Esophagus squamous epithelium (tissue), 5 donors: ENCODE data around the gene OXCT1. TPM values are rescaled to one million over a fixed set of nuclear protein-coding genes. Genes with fewer than 3 reads are reported as not detected.
"Not testable (repeated sequence)": the region's sequence is repeated elsewhere in the genome, so short reads cannot be mapped to it uniquely, and the experiment has no call there.

Source experiments
- DNase-seq: peaks from one replicate; lab custom pipeline; 2025; lab: John Stamatoyannopoulos, UW
- H3K27ac ChIP-seq, 4 donors: fragments of 200-600 bp; sonication (generic); one replicate each; pipeline ENCODE4 v1.5.1; 2016 to 2019; ENCODE audit warnings: mild to moderate bottlenecking in 1 of 4
- H3K27me3 ChIP-seq, 4 donors: fragments of 200-600 bp; sonication (generic); 1 replicate in 3 of 4; 2 replicates in 1 of 4; pipeline versions ENCODE4 v1.5.1 to v1.6.0; 2017 to 2021; ENCODE audit warnings: antibody characterized with exemption in 1 of 4
- H3K36me3 ChIP-seq, 3 donors: fragments of 200-600 bp; sonication (generic); one replicate each; pipeline ENCODE4 v1.5.1; 2016 to 2019
- H3K4me1 ChIP-seq, 3 donors: fragments of 200-600 bp; sonication (generic); one replicate each; pipeline ENCODE4 v1.5.1; 2017 to 2019
- H3K4me3 ChIP-seq, 4 donors: fragments of 200-600 bp; sonication (generic); 1 replicate in 3 of 4; 2 replicates in 1 of 4; pipeline ENCODE4 v1.5.1; 2016 to 2019; ENCODE audit warnings: mild to moderate bottlenecking in 2 of 4, moderate library complexity in 1 of 4
- H3K9me3 ChIP-seq, 3 donors: fragments of 200-600 bp; sonication (generic); one replicate each; pipeline ENCODE4 v1.5.1; 2016 to 2019
- CTCF ChIP-seq, 6 experiments: fragments of 450-650 bp in 4 of 6; fragments of 200-600 bp in 2 of 6; sonication (generic) in 2 of 6; IDR thresholded peaks; one replicate each; pipeline ENCODE4 v1.5.1; 2016 to 2019; ENCODE audit warnings: antibody characterized with exemption in 6 of 6, mild to moderate bottlenecking in 4 of 6, moderate library complexity in 4 of 6
- POLR2A ChIP-seq, 4 donors: fragments of 450-650 bp; IDR thresholded peaks; one replicate each; pipeline ENCODE4 v1.6.1; 2017; ENCODE audit warnings: antibody characterized with exemption in 4 of 4, mild to moderate bottlenecking in 4 of 4, moderate library complexity in 3 of 4
- WGBS, 2 donors: methylation state at CpG; one replicate each; pipeline ENCODE4 v1.1.5; 2018; 5-methylcytosine and 5-hydroxymethylcytosine counted together
- intact Hi-C: fragments of 100-400 bp; cut with DNase I; formaldehyde crosslinking; loops from one replicate; pipeline ENCODE4 v1.15.0; 2022
- total RNA-seq, 4 donors: library from RNA; depleted of rRNA; stranded (reverse); fragments of >200 nt; gene quantifications; one replicate each; pipeline ENCODE4 v1.1.0, GENCODE V29; 2016
- donor health status: DM: yes; HTN: yes; CAD: no.

The OXCT1 gene
- total RNA-seq, 4 donors from 2014 or later: 20.3 to 27.3 (median 23.4) TPM

GRCh38 chr5:41821051-41821450, 49.2 kb downstream of the OXCT1 start:
- Histone ChIP-seq H3K27ac (no peak overlapping the region), H3K4me3 (no peak overlapping the region), H3K36me3 (no peaks in the 10 kb centered on the region), H3K9me3 (no peaks in the 10 kb centered on the region), H3K27me3 (no peaks in the 10 kb centered on the region), H3K4me1 (no peaks in the 10 kb centered on the region)
- no peak for DNase-seq
- TF ChIP-seq POLR2A (IDR thresholded peaks at IDR 0.05): no peak
- no peak for TF ChIP-seq CTCF (IDR thresholded peaks at IDR 0.05)
- intact Hi-C loops: no loop called here

GRCh38 chr5:41820150-41820549, 50.1 kb downstream of the OXCT1 start:
- WGBS, 2 donors: 95 to 96% methylated on average over 2 of the region's 2 CpGs
- H3K27me3 ChIP-seq: no peaks in the 10 kb centered on the region
- TF ChIP-seq CTCF (IDR thresholded peaks at IDR 0.05) (no peak), POLR2A (IDR thresholded peaks at IDR 0.05) (no peak)
- no peak overlapping the region for H3K4me3 ChIP-seq
- intact Hi-C loops: no loop called here
- no peaks in the 10 kb centered on the region for H3K4me1 ChIP-seq
- no peaks in the 10 kb centered on the region for H3K36me3 ChIP-seq
- DNase-seq: no peak
- no peak overlapping the region for H3K27ac ChIP-seq
- H3K9me3 ChIP-seq: no peaks in the 10 kb centered on the region

- no peaks in the 10 kb centered on the region for H3K36me3 ChIP-seq
- no peaks in the 10 kb centered on the region for H3K9me3 ChIP-seq
- TF ChIP-seq POLR2A (IDR thresholded peaks at IDR 0.05) (no peak), CTCF (IDR thresholded peaks at IDR 0.05) (no peak)
- no peak overlapping the region for H3K4me3 ChIP-seq
- H3K27ac ChIP-seq: no peak overlapping the region
- no peaks in the 10 kb centered on the region for H3K27me3 ChIP-seq
- intact Hi-C loops: no loop called here
- H3K4me1 ChIP-seq: no peaks in the 10 kb centered on the region
- DNase-seq: no peak
These were observed 52.5 kb downstream of the OXCT1 start for GRCh38 chr5:41817625-41818301.

- Histone ChIP-seq H3K27ac (no peak overlapping the region), H3K9me3 (no peaks in the 10 kb centered on the region), H3K27me3 (no peaks in the 10 kb centered on the region), H3K4me1 (no peaks in the 10 kb centered on the region), H3K4me3 (no peak overlapping the region), H3K36me3 (no peaks in the 10 kb centered on the region)
- intact Hi-C loops: no loop called here
- TF ChIP-seq POLR2A (IDR thresholded peaks at IDR 0.05) (no peak), CTCF (IDR thresholded peaks at IDR 0.05) (no peak)
- 65 to 71% methylated on average over 3 of the region's 3 CpGs for WGBS, 2 donors
- DNase-seq: no peak
These were observed 54.5 kb downstream of the OXCT1 start for GRCh38 chr5:41815663-41816229.

GRCh38 chr5:41815261-41815660, 55.0 kb downstream of the OXCT1 start:
- Histone ChIP-seq H3K4me1 (peaks cover 0 to 2% (median 0%) of the 10 kb centered on the region in 3 donors), H3K4me3 (no peak overlapping the region), H3K27me3 (no peaks in the 10 kb centered on the region), H3K36me3 (no peaks in the 10 kb centered on the region), H3K9me3 (no peaks in the 10 kb centered on the region), H3K27ac (no peak overlapping the region)
- no peak for TF ChIP-seq CTCF (IDR thresholded peaks at IDR 0.05)
- no peak for TF ChIP-seq POLR2A (IDR thresholded peaks at IDR 0.05)
- intact Hi-C loops: no loop called here
- no peak for DNase-seq

GRCh38 chr5:41814306-41814705, 55.9 kb downstream of the OXCT1 start:
- peaks cover 0 to 11% (median 0%) of the 10 kb centered on the region in 3 donors for H3K4me1 ChIP-seq
- H3K4me3 ChIP-seq, H3K9me3 ChIP-seq, H3K27ac ChIP-seq, DNase-seq, H3K27me3 ChIP-seq, H3K36me3 ChIP-seq, intact Hi-C loops: not testable (repeated sequence)
- 95 to 98% methylated on average over 3 to 4 of the region's 4 CpGs for WGBS, 2 donors
